Mesothelial cell of epicardium (in vitro differentiated cells): ENCODE data around the gene SMAD1. TPM values are rescaled to one million over a fixed set of nuclear protein-coding genes. Genes with fewer than 3 reads are reported as not detected.

Experiments used
- DNase-seq, 2 experiments: peaks; one replicate each; pipeline ENCODE4 v3.0.0; 2021; ENCODE audit warnings: low spot score in 2 of 2; ENCODE audit not compliant: unreplicated experiment in 2 of 2
- H3K27ac Mint-ChIP-seq: 2 replicates; pipeline ENCODE4 v1.8.0; 2021; ENCODE audit warnings: mixed read lengths
- H3K27me3 Mint-ChIP-seq: 2 replicates; pipeline ENCODE4 v1.8.0; 2021; ENCODE audit warnings: low read depth, mixed read lengths
- H3K36me3 Mint-ChIP-seq: 2 replicates; pipeline ENCODE4 v1.8.0; 2021; ENCODE audit warnings: mixed read lengths
- H3K4me1 Mint-ChIP-seq: 2 replicates; pipeline ENCODE4 v1.8.0; 2021; ENCODE audit warnings: mixed read lengths
- H3K4me3 Mint-ChIP-seq: 2 replicates; pipeline ENCODE4 v1.8.0; 2021; ENCODE audit warnings: mild to moderate bottlenecking, moderate library complexity, mixed read lengths
- H3K9me3 Mint-ChIP-seq: 2 replicates; pipeline ENCODE4 v1.8.0; 2021; ENCODE audit warnings: mixed read lengths
- CTCF ChIP-seq: fragments of 200-600 bp; sonication (generic); IDR thresholded peaks from one replicate; pipeline ENCODE4 v1.5.0; 2021; ENCODE audit warnings: antibody characterized with exemption; ENCODE audit not compliant: unreplicated experiment
- total RNA-seq: library from RNA; stranded (reverse); gene quantifications from 3 replicates; pipeline ENCODE4 v1.2.1, GENCODE V29; 2021

SMAD1 gene
- total RNA-seq, 1 donor from 2014 or later: 40.5 TPM

- H3K27me3 Mint-ChIP-seq: no peaks in the 10 kb centered on the region
- no peaks in the 10 kb centered on the region for H3K9me3 Mint-ChIP-seq
- H3K4me1 Mint-ChIP-seq: peaks cover 10% of the 10 kb centered on the region
- H3K36me3 Mint-ChIP-seq: peaks cover 8% of the 10 kb centered on the region
- DNase-seq: no peak
- peak overlapping the region; percentile 21 for H3K27ac Mint-ChIP-seq
- no peak for TF ChIP-seq CTCF
- no peak overlapping the region for H3K4me3 Mint-ChIP-seq
These were observed 19.5 kb downstream of the SMAD1 start for GRCh38 chr4:145501051-145501660.

- Mint-ChIP-seq H3K36me3 (peaks cover 8% of the 10 kb centered on the region), H3K9me3 (no peaks in the 10 kb centered on the region), H3K4me3 (no peak overlapping the region), H3K27ac (no peak overlapping the region), H3K4me1 (peaks cover 13% of the 10 kb centered on the region), H3K27me3 (no peaks in the 10 kb centered on the region)
- no peak for DNase-seq
- no peak for TF ChIP-seq CTCF
These were observed 21.2 kb downstream of the SMAD1 start for GRCh38 chr4:145502809-145503208.

GRCh38 chr4:145503486-145504072 is 21.9 kb downstream of the SMAD1 start:
- no peak for TF ChIP-seq CTCF
- H3K27ac Mint-ChIP-seq: no peak overlapping the region
- H3K4me1 Mint-ChIP-seq: peaks cover 17% of the 10 kb centered on the region
- no peak overlapping the region for H3K4me3 Mint-ChIP-seq
- H3K9me3 Mint-ChIP-seq: peaks cover under 1% of the 10 kb centered on the region
- H3K27me3 Mint-ChIP-seq: no peaks in the 10 kb centered on the region
- peaks cover 8% of the 10 kb centered on the region for H3K36me3 Mint-ChIP-seq
- DNase-seq: no peak

- DNase-seq: no peak
- no peak overlapping the region for H3K4me3 Mint-ChIP-seq
These were observed 24.3 kb downstream of the SMAD1 start for GRCh38 chr4:145505995-145506394.

GRCh38 chr4:145507636-145508035 is 26.0 kb downstream of the SMAD1 start:
- no peak overlapping the region for H3K4me3 Mint-ChIP-seq
- peaks cover 30% of the 10 kb centered on the region for H3K9me3 Mint-ChIP-seq
- no peak for TF ChIP-seq CTCF
- H3K36me3 Mint-ChIP-seq: peaks cover 23% of the 10 kb centered on the region
- DNase-seq: no peak
- H3K27ac Mint-ChIP-seq: peak overlapping the region; percentile 83
- H3K4me1 Mint-ChIP-seq: peaks cover 7% of the 10 kb centered on the region
- no peaks in the 10 kb centered on the region for H3K27me3 Mint-ChIP-seq

More at GRCh38 chr4:145505995-145506394, 24.3 kb downstream of the SMAD1 start:
- no peak for TF ChIP-seq CTCF
- Mint-ChIP-seq H3K27me3 (no peaks in the 10 kb centered on the region), H3K27ac (no peak overlapping the region), H3K4me1 (peaks cover 14% of the 10 kb centered on the region), H3K36me3 (peaks cover 12% of the 10 kb centered on the region), H3K9me3 (peaks cover 18% of the 10 kb centered on the region)
